HG02763 (cell line): ENCODE results near the gene ITSN1.

Experiments
- ATAC-seq: cut with Tn5 transposase; IDR thresholded peaks from one replicate; pipeline ENCODE4 v1.9.1; 2021; ENCODE audit warnings: mild to moderate bottlenecking, moderate library complexity; ENCODE audit not compliant: unreplicated experiment

The ITSN1 gene

DNA sequence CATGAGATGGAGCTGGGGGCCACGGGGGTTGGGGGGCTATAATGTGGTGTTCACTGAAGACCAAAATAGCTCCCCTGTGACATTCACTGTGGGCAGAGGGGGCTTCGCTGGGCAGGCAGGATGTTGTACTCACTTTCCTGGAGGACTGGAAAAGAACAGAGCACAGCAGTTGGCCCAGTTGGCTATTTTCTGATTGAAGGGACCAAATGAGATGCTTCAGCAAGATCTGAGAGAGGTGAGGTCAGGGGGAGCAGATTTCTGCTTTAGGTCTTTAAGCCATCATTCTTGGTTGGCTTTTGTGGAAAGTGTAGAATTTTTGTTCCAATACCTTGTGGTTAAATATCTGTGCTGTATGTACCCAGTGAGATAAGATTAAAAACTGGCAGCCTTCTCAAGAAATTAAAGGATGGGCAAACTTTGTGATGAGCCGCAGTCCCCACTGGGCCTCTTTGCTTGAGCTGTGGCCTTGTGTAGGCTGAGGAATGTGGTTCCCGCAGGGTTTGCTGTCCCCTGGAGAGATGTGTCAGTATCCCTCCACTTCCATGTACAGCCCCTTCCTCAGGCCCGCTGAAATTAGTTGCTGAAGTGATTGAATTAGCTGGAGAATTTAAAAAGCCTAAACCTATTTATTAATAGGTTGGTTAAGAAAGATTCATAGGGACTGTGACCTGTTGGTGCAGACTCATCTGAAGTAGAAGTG is 192.7 kb downstream of the ITSN1 start:
- ATAC-seq = no peak

- ATAC-seq = no peak
Measured at GRCh38 chr21:33835920-33836319, 193.6 kb downstream of the ITSN1 start.

- no peak for ATAC-seq
Measured at GRCh38 chr21:33836408-33836807, 194.1 kb downstream of the ITSN1 start.

GRCh38 chr21:33839167-33839716 is 196.9 kb downstream of the ITSN1 start:
- ATAC-seq = no peak

DNA sequence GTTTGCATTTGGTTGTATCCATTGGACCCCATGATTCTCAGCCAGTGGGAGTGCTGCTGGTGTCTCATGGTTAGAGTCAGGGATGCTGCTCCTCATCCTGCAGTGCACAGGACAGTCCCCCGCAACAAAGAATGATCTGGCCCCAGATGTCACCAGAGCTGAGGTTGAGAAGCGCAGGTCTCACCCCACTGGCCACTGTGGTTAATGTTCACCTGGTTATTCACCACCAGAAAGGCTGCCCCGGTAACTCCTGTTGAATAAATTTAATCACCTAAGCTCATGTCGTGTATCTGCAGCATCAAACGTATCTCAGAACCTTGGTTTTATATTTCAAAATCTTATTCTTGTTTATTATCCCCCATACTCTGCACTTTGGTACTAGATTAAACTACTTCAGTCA is 197.5 kb downstream of the ITSN1 start:
- ATAC-seq = no peak

- ATAC-seq = no peak
Measured at GRCh38 chr21:33840771-33841170, 198.5 kb downstream of the ITSN1 start.

- no peak for ATAC-seq
Measured at GRCh38 chr21:33841561-33841960, 199.3 kb downstream of the ITSN1 start.

GRCh38 chr21:33843216-33843615 is 200.9 kb downstream of the ITSN1 start:
- ATAC-seq = no peak

GRCh38 chr21:33844104-33844889 is 202.0 kb downstream of the ITSN1 start:
- ATAC-seq = no peak

DNA sequence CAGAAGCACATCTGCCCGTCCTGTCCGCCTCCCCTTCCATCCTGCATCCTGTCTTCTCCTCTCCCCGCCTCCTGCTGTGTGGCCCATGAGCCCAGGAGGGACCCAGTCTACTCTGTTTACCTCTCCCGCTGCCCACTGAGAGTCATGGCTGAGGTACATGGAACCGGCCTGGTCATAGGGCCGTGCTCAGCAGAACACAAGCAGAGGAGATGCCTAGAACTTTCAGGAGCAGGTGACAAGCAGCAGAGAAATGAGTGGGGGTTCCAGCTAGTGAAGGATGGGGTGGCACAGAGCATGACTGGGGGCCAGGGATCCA is 202.5 kb downstream of the ITSN1 start:
- ATAC-seq = no peak

DNA sequence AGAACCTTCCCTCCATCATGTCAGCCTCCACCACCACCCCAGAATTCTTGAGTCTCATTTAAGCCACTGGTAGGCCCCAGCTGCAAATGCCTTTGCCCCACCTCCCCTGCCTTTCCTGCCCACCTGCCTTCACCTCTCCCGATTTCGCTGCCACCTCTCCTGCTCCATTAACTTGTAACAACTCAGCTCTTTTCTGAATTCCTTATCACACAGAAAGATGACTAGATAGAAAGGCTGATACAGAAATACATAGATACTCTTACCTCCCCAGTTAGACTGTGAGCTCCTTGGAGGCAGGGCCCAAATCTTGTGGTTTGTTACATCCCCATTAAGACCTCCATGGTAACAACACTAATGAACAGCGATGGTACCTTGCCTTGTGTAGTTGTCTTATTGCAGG is 203.8 kb downstream of the ITSN1 start:
- no peak for ATAC-seq

DNA sequence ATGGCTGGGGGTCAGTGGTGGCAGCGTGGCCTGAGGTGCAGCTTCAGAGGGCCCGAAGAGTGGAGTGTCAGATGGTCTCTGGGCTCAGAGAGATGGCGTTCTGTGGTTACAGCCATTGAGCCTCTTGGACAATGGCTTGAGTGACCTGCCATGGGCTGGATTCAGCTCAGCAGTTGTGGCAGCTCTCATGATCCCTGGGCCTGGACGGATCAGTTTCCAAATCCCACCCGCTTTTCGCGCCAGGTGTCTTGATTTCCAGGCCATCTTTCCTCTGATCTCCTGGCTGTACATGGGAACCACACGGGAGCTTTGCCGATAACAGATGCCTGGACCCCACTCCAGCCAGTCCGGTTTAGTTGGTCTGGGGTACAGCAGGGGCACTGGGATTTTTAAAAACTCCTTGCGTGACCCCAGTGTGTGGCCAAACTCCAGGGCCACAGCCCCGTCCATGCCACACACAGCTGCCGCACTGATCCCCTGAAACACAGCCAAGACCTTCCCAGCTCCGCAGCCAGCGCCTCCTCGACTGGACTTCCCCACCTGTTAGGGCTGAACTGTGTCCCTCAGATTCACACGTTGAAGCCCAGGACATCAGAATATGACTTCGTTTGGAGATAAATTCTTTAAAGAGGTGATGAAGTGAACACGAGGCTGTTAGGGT is 205.4 kb downstream of the ITSN1 start:
- ATAC-seq = no peak

- no peak for ATAC-seq
Measured at GRCh38 chr21:33848249-33848953, 206.1 kb downstream of the ITSN1 start.

GRCh38 chr21:33849834-33850233 is 207.5 kb downstream of the ITSN1 start:
- ATAC-seq = no peak

DNA sequence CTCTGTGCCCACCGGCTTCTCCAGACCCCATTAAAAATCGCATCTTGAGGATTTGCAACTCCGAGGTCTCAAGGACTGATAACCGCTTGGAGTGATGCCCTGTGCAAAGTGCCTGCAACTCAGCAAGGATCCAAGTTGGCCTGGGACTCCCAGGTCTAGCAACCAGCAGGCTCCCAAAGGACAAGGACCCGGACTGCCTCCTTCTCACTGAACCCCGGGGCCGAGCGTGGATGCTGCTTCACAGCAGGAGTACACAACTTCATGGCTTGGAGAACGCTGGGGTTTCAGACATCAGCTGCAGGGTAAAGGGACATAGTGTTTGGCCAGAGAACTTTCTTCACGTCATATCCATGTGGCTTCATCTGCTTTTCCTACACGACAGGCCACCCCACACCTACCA is 208.1 kb downstream of the ITSN1 start:
- ATAC-seq = no peak

- ATAC-seq = no peak
Measured at GRCh38 chr21:33850985-33851384, 208.7 kb downstream of the ITSN1 start.

GRCh38 chr21:33852485-33852884 is 210.2 kb downstream of the ITSN1 start:
- ATAC-seq = no peak

DNA sequence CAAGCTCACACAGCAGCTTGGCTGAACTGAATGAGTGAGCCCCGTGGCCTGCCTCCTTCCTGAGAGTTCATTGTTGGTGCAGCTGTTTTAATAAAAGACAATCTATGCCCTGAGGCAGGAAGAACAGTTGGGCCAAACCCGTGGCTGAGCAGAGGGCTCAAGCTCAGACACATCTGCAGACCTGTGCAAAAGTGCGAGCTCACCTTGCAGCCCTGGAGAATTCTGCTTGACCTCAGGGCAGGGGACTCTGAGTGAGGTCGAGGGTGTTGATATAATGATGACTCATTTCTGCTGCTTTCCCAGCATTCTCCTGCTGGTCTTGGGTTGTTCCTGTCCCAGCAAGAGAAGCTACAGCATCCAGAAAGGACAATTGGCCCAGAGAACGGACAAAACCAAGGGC is 212.3 kb downstream of the ITSN1 start:
- no peak for ATAC-seq

DNA sequence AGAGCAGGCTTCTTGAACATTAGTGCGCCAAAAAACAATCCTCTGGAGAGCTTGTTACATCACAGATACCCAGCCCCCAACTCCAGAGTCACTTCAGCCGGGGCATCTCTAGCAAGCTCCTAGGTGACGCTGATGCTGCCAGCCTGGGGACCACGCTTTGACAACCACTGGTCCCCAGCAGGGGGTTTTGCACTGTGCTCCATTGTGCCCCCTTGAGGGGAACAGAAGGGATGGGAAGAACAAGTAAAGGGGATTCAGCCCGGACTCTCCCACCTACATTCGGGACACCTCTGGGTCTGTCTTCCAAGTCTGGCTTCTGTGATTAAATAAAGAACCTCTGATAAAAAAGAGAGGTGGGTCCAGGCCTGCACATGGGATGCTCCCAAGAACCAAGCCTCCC is 212.9 kb downstream of the ITSN1 start:
- no peak for ATAC-seq

DNA sequence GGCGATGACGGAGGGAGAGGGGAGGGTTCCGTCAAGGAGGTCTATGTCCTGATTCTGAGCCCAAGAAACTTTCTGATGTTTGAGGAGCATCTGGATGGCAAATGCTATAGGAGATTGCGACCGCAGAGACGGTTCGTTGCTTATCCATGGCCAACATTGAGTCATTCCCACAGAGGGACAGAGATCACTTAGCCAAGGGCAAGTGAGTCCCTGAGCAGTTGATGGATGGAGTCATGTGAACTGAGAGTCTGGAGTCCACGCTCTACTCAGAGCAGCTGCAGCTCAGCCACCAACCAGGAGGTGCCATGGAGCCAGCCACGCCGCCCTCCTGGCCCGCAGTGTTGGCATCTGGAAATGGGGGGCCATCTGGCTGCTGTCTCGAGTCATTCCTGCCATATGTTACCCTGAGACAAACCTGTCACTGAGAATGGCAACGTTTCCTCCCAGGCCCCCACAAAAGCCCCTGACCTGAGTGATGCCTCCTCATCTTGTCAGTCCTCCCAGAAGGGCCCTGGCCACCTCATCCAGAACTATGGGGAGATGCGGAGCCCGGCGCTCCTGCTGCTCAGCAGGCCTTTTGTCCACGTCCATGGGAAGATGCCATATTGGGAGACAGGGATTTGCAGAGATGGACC is 214.7 kb downstream of the ITSN1 start:
- ATAC-seq = no peak
